ENCODE results near the gene ITGA5.

GRCh38 chr12:54442099-54442498, 23.0 kb upstream of the ITGA5 start:
- TF ChIP-seq POLR2A (IDR thresholded peaks at IDR 0.05): no peak
- TF ChIP-seq, protein P1, sequence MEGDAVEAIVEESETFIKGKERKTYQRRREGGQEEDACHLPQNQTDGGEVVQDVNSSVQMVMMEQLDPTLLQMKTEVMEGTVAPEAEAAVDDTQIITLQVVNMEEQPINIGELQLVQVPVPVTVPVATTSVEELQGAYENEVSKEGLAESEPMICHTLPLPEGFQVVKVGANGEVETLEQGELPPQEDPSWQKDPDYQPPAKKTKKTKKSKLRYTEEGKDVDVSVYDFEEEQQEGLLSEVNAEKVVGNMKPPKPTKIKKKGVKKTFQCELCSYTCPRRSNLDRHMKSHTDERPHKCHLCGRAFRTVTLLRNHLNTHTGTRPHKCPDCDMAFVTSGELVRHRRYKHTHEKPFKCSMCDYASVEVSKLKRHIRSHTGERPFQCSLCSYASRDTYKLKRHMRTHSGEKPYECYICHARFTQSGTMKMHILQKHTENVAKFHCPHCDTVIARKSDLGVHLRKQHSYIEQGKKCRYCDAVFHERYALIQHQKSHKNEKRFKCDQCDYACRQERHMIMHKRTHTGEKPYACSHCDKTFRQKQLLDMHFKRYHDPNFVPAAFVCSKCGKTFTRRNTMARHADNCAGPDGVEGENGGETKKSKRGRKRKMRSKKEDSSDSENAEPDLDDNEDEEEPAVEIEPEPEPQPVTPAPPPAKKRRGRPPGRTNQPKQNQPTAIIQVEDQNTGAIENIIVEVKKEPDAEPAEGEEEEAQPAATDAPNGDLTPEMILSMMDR (IDR thresholded peaks at IDR 0.05): no peak
